ENCODE measurements around the gene HDAC10.

DNA sequence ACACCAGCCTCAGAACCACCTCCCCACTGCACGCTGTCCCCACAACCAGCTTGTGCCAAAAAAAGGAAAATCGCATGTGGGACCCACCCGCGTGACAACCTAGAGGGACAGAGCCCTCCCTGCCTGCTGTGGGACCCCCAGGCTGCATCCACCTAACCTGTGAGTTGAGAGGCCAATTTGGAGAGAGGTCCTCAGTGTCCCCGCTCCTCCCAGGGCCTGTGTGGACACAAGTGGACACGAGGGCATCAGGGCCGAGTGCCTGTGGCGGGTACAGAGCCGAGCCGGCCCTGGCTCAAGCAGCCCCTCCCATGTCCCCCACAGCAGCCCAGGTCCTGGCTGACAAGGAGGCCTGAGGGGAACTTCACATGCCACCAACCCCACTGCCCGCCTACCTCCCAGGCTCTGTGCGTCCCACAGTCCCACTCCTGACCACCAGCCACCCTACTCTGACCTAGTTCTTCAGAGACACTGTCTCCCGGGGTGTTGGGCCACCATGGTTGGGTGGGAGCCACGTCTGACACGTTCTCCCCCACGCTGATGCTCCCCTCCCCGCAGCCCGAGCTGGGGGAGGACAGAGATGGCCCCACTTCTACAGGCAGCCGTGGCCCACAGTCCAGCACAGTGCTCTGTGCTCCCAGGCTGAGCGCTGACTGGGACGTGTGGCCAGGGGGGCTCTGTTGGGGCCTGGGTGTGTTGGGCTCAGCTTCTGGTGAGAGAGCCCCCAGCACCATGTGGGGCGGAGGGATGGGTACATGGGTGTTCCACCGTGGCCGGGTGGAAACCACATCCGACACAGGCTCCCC is 31.1 kb downstream of the HDAC10 start:
- TF ChIP-seq EP300 (IDR thresholded peaks at IDR 0.05): no peak
- no peak for TF ChIP-seq POLR2A (IDR thresholded peaks at IDR 0.05; ENCODE audit: low read depth)
- TF ChIP-seq, protein P1, sequence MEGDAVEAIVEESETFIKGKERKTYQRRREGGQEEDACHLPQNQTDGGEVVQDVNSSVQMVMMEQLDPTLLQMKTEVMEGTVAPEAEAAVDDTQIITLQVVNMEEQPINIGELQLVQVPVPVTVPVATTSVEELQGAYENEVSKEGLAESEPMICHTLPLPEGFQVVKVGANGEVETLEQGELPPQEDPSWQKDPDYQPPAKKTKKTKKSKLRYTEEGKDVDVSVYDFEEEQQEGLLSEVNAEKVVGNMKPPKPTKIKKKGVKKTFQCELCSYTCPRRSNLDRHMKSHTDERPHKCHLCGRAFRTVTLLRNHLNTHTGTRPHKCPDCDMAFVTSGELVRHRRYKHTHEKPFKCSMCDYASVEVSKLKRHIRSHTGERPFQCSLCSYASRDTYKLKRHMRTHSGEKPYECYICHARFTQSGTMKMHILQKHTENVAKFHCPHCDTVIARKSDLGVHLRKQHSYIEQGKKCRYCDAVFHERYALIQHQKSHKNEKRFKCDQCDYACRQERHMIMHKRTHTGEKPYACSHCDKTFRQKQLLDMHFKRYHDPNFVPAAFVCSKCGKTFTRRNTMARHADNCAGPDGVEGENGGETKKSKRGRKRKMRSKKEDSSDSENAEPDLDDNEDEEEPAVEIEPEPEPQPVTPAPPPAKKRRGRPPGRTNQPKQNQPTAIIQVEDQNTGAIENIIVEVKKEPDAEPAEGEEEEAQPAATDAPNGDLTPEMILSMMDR (IDR thresholded peaks at IDR 0.05): no peak
